ENCODE measurements around the gene NRP1. TPM values are rescaled to one million over a fixed set of nuclear protein-coding genes. Genes with fewer than 3 reads are reported as not detected.

The NRP1 gene
- total RNA-seq = 364 and 366 TPM in 2 replicates

GRCh38 chr10:33334153-33334804 is at the start of gene NRP1:
Gene NRP1, minus strand, starts transcription at chr10:33334667. Its CDS starts 285 bp downstream, at chr10:33334382.

